Activated gamma-delta T cell treated with Interleukin-2 at 50 U/mL for 16 hours (primary cell): ENCODE results near the gene MR1.
A peak's percentile ranks its signal among the peaks of the same experiment; 100 is the strongest.

Source experiments
- DNase-seq: peaks from one replicate; pipeline ENCODE4 v3.0.0-alpha.2; 2020

Gene MR1

GRCh38 chr1:181033799-181034451 lies at the start of gene MR1:
TSS of gene MR1 (plus strand) at chr1:181033983. CDS start at chr1:181034008, 25 bp downstream.
- DNase-seq, result peak; percentile 33

- DNase-seq, result no peak
Measured at GRCh38 chr1:180988253-180988752, 45.5 kb upstream of the MR1 start.

- DNase-seq, result no peak
Measured at GRCh38 chr1:180994262-180994661, 39.5 kb upstream of the MR1 start.

- DNase-seq, result no peak
Measured at GRCh38 chr1:180997843-180998504, 35.8 kb upstream of the MR1 start.

GRCh38 chr1:181001091-181001780 lies 32.5 kb upstream of the MR1 start:
- DNase-seq, result no peak

DNA sequence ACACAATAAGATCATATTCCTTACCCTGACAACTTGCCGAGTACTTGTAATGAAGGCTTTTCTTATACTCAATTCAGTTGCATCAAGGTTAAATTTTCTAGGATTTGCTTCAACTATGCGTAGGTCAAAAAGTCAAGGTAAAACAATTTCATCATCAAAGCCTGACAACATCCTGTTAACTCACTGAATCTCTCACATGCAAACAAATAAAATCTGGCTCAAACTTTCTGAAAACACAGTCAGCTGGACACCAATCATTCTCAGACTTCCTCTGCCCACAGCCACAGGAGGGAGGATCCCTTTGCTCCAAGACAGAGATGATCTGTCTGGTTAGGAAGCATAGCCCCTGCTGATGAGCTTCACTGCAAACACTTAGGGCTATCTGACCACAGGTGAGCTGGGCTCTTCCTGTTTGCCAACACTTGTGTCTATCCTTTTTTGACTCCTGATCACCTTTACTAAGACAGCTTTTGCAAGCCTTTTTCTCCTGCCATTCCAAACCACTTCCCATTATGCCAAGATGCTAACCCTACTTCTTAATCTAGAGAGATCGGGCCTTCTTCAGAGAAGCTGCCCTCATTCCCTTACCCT lies 31.1 kb upstream of the MR1 start:
- DNase-seq, result no peak

- DNase-seq, result no peak
Measured at GRCh38 chr1:181010789-181011188, 23.0 kb upstream of the MR1 start.

DNA sequence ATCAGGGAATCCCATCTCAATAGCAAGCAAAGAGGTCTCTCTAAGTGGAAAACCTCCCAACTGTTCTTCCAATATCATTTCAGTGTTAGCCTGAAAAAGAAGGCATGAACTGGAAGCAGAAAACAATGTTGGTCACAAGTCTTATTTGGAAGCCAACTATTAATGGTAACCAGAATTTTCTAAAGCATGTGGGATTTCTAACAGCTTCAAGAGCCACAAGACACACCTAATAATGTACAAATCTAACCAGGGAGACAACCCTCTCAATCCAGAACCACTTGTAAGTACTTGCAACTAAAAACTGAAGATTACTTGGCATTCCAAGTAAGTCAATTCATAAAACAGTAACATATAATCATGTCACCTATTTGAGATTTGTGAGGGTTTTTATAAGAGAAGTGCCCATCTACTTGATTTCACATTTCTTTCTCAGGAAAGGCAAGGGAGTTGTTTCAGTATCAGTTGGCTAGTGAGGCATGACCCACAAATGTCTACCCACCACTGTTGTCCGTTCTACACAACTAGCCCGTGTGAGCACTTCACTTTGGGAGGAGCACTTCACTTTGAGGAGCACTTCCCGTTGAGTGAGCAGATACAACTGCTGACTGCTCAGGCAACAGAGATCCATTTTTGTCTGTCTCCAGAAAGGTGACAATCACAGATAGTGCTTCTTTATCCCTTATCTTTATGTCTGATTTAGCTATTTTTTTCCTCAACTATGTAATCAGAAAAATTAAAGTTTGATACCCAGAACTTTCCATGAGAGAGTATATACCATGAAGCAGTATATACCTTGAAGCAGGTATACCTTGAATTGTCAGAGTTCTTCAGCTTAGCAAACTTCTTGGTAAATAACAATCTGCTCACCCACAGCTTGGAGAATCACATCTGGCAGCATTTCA lies 22.2 kb upstream of the MR1 start:
- DNase-seq, result no peak

GRCh38 chr1:181012203-181012745 lies 21.5 kb upstream of the MR1 start:
- no peak for DNase-seq

GRCh38 chr1:181013144-181013543 lies 20.6 kb upstream of the MR1 start:
- no peak for DNase-seq

DNA sequence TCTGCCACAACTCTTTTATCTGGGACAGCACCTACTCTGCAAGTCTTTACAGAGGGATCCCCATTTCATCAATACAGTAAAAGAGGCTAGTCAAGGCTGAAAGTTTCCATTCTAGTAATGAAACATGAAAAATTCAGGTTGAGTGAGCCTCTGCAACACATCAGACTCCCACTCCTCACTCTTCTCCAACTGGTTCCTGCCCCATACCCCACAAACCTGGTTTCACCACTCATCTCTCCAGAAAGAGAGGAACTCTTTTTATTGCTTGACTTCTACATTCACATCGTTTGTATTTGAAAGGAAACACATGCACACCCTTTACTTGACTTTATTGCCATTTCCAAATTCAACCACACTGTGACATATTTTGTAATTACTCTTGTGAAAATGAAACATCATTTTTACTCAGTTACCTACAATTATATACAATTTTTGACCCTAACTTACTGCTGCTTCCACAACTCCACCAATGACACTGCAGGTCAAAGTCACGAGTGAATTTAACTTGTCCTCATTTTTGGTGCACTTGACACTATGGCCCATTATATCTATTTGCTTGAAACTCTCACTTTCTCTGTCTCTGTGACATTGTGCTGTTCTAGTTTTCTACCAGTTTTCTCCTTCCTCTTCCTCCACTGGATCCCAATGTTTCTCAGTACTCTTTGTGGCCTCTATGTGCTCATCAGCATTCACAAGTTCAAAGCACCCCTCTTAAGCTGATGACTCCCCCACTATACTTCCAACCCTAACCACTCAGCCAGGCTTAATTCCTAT lies 19.1 kb upstream of the MR1 start:
- DNase-seq, result no peak

- no peak for DNase-seq
Measured at GRCh38 chr1:181015251-181015615, 18.6 kb upstream of the MR1 start.

- DNase-seq, result no peak
Measured at GRCh38 chr1:181016563-181016962, 17.2 kb upstream of the MR1 start.

DNA sequence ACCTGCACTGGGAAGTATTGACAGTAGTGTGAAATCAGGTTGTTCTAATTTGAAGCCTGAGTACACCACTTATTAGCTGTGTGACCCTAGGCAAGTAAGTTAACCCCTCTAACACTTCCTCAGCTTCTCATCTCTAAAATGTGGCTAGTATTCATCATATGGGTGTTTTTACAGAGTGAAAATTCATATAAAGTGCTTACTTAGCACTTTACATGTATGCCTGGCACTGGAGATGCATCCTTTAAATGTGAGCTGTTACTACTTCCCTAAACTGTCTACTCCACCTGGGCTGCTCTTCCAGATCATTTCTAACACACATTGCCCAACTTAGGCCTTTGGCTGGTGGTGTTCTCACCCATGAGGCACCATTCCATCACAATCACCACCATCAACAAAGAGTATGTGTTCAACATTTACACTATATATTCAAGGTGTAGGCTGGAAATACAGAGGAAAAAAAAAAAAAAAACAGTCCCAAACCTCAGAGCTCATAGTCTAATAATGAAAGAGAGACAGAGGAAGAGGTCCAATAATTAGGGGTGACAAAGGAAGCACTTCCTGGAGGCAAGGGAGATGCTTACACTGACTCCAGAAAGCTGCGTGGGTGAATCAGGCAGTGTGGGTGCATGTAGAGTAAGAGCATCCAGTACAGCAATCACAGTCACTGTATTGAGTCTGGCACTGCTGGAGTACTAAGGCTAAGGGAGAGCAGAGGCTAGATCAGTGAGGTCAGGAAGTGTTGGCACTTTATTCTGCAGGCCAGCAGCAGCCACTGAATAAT lies 14.7 kb upstream of the MR1 start:
- no peak for DNase-seq

GRCh38 chr1:181021159-181021558 lies 12.6 kb upstream of the MR1 start:
- no peak for DNase-seq

GRCh38 chr1:181021811-181022434 lies 11.9 kb upstream of the MR1 start:
- DNase-seq, result peak; percentile 47

- no peak for DNase-seq
Measured at GRCh38 chr1:181023265-181024057, 10.3 kb upstream of the MR1 start.

DNA sequence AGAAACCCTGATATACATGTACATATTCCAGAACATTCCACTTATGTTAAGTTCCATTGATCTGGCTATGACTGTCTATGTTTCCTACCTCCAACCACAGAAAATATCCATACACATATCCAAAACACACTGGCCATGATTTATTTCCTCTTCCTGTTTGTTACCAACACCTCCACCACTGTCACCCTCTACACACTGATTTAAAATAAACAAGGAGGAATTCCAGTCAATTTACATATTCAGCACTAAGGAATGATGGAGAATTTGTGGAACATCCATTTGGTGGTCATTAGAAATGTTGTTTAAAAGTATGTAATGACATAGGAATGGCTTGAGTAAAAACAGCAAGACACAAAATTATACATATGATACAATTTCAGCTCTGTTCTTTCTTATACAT lies 5.6 kb upstream of the MR1 start:
- DNase-seq, result no peak

DNA sequence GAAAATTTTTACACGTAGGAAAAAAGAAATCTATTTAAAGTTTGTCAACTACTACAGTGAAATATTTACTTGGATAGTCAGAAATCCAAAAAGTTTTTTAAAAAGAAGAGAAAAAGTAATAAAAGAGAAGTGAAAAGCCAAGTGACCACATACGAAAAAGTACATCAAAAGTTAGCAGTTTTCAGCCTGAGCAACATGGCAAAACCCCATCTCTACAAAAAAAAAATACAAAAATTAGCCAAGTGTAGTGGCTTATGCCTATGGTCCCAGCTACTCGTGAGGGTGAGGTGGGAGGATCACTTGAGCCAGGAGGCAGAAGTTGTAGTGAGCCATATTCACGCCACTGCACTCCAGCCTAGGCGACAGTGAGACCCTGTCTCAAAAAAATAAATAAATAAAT lies 5.2 kb upstream of the MR1 start:
- DNase-seq, result no peak
